NCI-H82 treated with DMSO at 0.1 percent for 48 hours (cell line): Measurements from ENCODE around the gene SLAMF9.
"Not testable (repeated sequence)": the region's sequence is repeated elsewhere in the genome, so short reads cannot be mapped to it uniquely, and the experiment has no call there.

Source experiments
- DNase-seq: peaks from one replicate; lab custom pipeline; 2025; ENCODE audit not compliant: unreplicated experiment; lab: John Stamatoyannopoulos, UW

Gene SLAMF9

DNA sequence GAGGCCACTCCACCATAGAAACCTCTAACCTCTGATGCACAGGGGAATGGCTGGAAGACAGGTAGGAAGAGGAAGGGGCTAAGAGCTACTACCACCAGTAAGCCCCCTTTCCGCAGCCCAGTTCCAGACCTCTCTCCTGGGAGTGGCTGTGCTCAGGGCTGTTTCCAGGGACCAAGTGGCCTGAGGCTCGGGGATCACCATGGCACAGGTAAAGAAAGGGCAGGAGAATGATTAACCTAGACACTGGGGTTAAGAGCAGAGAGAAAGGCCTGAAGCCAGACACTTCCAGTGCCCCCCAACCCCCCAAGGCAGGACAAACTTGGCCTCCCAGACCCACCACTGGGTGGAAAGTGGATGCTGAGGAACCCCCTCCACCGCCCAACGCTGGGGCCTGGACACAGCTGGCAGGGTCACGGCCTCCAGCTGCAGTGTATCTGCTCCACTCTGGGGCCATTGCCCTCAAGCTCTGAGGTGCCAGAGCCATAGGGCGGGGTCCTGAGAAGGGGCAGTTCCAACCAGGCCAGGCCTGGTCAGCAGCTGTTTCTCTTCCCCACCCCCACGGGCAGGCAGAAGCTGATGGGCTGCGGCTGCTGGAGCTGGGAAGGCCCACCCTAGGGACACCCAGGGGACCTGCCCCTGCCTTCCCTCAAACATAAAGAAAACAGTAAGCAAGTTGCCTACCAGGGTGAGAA, 31.4 kb downstream of the SLAMF9 start:
- no peak for DNase-seq

DNA sequence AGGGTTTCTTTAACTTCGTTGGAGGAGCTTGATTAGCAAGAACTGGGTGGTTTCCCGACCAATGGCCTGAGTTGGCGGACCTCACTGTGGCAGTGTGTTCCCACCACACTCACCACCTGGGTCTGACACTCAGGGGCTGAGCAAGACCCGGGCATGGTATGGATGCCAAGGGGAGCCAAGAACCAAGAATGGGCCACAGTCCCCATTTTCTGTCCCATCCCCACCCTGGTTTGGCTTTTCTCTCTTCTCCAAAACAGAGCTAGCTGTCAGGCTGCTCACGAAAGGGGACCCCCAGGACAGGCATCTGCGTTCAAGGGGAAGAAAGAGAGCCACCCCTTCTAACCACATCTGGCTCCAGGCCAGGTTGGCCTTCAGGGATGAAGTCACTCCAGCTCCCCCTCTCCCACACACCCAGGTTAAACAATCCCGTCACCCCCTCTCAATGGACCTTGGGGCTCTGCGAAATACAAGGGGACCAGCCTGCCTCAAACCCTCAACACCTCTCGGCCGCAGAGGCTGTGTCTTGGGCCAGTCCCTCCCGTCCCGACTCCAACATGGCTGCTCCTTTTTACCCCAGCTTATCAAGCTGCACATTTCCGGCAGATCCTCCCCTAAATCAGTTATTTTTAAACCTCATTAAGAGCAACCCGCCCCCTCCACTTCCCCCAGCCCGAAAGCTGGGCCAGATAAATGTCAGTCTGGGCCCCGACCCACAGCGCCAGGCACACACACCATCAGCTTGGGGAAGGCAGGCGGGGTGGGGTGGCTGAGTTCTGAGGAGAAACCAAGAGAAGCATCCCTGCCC, 32.1 kb downstream of the SLAMF9 start:
- DNase-seq: no peak

DNA sequence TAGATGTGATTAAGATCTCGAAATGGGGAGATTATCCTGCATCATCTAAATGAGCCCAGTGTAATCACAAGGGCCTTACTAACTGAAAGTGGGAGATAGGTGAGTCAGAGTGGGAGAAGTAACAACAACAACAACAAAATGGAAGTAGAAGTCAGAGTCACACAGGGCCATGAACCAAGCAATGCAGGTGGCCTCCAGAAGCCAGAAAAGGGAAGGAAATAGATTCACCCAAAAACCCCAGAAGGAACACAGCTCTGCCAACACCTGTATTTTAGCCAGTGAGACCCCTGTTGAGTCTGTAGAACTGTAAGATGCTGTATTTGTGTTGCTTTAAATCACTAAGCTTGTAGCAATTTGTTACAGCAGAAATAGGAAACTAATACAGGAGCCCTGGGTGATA, 32.8 kb downstream of the SLAMF9 start:
- DNase-seq: no peak

DNA sequence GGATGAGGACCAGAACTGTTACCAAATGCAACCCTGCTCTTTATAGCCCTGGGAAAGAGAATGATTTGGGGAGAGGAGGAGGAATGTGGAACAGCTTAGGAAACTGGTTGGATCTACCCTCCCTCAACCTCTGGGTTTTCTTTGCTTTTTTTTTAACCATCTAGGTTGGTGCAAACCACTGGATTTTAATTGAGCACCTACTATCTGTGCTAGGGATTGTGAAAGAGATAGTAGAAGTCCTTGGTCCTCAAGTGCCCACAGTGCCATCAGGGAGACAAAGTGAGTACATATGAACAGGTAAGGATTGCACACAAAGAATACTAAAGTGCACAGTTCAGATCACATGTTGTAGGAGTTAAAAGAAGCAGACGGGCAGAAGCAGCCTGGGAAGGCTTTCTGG, 33.4 kb downstream of the SLAMF9 start:
- DNase-seq: no peak

DNA sequence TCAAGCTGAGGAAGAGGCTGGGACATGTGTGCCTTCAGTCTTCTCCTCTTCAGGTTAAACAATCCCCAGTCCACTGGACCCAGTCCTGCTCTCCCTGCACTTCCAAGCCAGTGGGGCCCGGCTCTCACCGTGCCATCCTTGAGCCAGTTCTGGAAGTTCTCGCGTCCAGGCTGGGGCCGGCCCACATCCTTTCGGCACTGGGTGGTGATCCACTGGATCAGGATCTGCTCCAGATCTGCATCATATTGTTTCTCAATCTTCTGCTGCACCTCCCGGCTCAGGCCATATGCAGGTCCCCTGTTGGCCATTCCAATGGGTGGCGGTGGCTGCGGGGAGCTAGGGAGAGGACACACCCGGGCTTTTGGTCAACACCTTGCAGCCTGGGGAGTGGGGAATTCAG, 33.8 kb downstream of the SLAMF9 start:
- DNase-seq: no peak

DNA sequence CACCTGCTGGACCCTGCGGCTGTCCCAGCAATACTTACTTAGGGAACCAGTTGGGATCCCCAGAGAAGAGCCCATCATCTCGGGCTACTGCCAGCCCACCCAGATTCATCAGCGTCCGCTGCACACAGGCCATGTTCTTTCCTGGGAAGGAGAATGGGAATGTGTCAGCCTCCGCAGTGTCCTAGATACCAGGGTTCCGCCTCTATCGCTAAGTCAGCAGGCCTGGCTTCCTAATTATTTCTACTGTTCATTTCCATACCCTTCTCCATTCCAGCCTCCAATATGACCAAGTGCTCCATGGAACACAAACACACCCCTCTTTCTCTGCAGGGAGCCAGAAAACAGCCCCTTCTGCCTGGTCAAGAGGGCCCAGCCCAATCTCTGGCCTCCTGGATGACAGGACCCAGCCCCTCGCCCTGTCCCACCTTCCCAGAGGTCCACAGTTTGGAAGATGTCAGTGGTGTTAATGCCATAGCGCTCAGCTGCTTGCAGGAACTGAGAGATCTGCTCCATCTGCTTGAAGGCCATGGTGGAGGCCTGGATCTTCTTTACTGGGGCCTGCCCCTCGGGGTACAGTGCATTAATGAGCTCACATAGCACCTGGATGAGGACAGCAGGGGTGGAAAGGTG, 34.7 kb downstream of the SLAMF9 start:
- DNase-seq: no peak

DNA sequence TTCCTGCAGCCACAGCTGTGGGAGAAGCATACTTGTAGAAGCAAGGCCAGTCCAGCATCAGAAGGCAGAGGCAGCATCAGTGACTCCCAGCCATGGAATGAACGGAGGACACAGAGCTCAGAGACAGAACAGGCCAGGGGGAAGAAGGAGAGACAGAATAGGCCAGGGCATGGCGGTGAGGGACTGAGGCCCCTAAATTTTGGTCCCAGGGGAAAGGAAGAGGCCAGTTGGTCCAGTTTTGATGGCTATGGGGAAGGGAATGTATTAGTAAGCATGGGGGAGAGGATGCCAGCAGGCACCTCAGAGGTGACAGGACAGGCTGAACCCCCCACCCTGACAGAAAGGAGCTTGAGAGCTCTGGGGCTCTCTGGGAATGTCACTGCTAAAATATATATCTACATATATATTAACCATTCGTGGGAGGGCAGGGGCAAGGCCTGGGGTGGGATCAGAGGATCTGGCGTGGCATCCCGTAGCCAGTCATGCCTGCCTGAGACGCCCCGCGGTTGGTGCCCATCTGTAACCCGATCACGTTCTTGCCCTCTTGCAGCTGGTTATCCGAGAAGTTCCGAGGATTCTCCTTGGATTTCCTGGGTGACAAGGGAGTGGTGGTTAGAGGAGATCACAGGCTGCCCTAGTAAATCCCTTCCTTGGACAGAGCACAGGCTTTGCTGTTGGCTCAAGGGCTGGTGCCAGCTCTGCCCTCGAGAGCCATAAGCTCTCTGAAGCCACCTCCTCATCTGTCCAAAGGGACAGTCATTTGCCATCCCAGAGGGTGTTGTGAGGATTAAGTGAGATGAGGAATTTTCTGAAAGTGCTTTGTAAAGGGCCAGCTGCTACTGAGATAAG, 35.5 kb downstream of the SLAMF9 start:
- DNase-seq: no peak

DNA sequence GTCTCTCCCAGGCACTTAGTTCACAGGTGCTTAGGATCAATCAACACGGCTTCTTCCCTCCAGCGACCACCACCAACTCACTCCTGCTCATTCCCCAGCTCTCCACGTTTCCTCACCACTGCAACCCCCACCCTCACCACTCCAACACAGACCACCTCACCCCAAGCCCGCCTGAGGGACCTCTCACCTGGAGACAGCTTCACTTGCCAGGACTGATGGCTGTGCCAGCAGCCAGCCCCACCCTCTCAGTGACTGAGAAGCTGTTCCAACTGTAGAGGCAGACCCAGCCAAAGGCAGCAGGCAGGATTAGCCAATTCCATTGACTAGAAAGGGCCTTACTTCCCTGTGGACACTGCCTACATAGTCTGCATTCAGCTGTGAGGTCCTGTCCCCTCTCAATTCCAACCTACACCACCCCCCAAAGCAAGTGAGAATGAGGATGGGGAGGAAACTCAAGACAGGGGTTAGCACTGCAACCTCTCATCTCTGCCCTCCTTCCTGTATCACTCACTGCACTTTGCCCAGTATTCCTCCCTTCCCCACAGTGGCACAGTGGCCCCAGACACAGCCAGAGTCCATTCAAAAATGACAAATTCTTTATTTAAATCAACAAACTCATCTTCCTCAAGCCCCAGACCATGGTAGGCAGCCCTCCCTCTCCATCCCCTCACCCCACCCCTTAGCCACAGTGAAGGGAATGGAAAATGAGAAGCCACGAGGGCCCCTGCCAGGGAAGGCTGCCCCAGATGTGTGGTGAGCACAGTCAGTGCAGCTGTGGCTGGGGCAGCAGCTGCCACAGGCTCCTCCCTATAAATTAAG, 36.3 kb downstream of the SLAMF9 start:
- no peak for DNase-seq

DNA sequence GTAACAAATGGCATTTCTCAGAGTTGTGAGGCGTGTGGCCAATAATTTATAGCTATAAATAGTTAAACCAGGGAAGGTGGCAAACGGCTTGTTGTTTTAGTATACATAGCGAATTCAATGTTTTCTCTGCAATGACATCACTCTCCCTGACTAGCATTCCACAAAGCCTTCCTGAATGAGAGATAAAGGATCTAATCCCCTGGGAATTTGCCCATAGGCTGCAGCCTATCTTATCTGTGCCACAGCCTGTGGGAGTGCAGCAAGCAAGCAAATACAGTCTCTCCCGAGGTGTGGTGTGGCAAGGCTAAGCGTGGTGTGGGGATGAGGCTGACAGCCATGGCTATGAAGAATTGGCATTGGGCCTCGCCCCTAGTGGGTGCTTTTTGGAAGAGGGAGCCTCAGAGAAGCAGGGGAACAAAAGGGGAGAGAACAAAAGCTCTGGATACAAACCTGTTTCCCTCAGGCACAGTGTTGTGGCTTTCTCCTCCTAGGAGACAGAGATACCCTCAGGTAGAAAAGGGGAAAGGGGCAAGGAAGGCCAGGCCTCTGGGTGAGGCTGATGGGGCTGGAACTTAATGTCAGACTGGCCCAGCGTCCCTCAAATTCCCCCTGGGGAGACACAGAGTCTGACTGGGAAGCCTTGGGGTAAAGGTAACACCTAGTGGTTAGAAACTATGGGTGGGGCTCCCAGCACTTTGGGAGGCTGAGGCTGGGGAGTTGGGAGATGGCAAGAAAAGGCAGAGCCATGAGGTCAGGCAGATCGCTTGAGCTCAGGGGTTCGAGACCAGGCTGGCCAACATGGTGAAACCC, 37.6 kb downstream of the SLAMF9 start:
- DNase-seq: peak; percentile 18

DNA sequence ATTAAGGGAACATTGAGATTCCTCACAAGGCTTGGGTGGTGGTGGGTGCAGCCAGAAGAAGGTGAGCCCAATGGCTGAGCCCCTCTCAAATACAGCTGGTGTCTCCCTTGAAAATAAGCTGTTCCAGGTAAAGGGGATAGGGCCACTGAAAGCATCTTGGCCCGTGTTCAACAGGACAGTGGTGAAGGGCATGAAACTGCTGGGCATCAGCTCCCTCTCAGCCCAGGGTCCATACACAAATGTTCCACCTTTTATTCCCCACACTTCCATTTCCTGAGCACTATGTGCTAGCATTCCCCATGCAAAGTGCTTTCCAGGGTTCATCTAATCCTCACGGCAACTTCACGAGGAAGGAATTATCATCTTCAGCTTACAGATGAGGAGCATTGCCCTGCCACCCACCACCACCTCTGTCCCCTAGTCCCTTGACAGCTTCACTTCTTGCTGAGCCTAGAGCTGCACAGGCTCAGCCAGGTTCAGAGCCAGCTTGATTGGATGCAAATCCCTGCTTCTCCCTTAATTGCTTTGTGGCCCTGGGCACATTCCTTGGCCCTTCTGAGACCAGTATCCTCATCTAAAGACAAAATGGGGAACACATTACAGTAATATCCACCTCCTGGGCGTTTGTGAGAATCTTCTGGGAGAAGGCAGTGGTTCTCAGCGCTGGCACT, 38.3 kb downstream of the SLAMF9 start:
- DNase-seq: no peak

DNA sequence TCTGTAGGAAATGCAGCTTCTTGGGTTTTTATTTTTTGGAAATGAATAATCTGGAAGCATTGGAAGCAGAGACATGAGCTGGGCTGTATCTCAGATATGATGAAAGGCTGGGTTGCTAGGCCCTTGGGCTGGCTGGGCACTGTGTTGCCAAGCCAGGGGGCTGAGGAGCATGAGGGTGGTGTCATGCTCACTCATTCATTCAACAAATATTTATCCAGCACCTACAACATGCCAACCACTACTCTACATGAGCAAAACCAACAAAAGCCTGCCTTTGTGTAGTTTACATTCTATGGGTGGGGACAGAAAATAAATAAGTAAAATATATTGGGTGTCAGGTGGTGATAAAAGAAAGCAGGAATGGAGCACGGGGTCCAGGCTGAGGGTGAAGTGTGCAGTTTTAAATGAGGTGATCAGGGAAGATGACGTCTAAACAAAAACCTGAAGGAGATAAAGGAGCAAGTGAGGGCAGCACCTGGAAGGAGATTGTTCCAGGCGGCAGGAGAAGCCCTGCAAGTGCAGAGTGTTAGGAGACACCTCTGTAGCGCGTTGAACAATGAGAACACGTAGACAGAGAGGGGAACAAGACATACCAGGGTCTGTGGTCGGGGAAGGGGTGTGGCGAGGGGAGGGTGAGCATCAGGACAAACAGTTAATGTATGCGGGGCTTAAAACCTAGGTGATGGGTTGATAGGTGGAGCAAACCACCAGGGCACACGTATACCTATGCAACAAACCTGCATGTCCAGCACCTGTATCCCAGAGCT, 39.6 kb downstream of the SLAMF9 start:
- no peak for DNase-seq

DNA sequence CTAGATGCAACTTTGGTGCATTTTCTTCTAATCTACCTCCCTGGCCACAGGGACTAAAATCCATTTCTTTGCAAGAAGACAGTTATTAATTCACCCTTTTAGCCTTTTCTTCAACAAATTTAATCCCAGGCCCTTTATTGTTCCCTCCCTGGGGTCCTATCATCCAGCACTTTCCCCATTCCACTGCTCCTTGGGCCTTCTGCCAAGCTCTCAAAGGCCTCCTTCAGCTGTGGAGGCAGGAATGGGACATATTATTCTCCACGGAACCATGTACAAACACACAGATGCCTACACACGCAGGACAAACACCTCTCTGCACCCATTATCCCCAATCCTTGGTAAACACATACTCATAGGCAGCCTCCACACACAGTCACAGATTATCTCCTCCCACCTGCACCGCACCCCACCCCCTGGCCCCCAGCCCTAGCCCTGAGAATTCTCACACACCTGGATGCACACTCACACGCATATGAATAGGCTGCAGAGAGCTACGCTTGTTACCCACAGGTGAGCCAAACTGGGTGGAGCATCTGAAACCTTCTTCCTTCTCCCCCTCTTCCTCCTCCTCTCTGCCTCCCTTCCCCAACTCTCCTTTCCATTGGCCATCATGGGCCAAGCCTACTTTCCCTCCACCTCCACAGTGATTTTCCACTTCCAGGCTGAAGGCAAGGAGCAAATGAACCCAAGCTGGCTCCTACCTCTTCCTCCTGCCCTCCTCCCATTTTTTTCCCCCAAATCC, 40.4 kb downstream of the SLAMF9 start:
- no peak for DNase-seq

DNA sequence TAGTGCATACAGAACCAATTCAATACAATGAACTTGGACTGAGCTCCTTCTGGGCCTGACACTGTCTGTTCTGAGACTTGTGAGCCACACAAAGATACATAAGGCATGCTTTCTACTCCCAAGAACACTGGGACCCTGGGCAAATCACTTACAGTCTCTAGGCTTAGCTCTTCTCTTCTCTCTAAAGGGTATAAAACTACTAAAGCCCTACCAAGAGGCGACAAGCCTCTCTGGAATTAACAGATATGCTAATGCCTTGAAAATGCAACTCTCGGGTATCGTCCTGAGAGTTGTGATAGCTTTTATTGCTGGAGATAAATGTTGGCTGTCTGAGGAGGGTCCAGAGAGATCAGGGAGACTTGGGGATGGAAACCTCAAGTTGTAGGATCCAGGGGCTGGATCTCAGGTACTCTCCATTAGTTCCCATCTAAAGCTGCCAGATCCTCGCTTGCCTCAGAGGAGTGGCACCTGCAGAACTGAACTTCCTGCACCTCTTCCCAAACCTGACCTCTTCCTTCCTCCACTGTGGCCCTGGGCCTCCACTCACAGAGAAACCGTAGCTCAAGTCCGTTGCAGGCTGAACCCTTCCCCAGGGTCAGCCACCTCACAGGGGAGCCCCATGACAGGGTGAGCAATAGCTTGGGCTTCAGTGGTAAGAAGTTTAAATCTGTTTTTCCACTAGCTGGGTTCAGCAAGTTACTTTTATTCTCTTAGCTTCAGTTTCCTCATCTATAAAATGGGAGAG, 42.5 kb downstream of the SLAMF9 start:
- DNase-seq: no peak

DNA sequence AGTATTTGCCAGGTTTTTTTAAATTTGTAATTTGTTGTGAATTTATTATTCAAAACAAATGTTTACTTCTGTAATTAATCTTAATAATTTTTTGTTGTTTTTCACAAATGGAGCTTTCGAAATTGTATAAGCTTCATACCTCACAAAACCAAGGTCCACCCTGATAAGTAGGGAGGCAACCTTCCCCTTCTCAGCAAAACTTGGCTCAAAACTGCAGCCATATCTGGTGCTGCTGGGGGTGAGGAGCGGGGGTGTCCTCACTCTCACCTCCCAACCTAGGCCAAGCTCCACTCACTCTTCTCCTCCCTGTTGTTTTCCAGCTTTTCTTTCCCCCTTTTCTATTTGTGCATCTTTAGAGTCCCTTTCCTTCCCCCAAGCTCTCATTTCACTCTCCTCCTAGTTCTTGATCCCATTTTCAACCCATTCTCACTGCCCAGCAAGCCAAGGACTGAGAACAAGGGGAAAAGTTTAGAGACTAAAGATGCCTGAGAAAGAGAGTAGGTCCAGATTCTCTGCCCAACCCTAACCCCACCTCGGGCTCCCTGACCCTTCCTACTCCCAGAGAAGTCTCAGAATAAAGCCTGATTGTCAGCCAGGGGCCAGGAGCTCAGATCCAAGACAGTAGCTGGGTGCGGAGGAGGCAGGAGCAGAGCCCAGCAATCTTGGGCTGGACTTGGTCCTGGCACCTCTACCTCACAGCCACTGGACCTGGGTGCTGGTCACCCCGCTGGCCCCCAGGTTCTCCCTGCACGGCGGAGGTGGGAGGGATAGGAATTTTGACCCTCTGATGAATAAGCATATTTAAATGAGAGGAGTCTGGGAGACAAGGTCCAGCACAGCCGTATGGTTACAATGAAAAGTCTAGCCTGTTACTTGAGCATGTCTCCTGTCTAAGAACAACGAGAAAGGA, 45.8 kb downstream of the SLAMF9 start:
- DNase-seq: no peak

DNA sequence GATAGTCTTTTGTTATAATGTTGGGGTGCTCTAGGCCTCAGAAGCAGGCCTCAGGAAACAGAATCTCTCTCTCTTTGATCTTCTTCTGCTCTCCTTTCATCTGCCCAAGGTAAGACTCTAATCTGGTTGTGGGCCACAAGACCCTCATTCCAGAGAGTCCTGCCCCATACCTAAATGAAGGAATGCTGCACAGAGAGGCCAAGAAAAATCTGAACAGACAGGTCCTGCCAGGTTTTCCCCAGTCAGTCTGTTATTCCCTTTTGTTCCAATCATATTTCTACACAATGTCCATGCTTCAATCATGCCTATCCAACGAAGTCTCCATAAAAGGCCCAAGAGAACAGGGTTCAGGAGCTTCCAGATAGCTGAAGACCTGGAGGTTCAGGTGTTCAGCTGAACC, 47.1 kb downstream of the SLAMF9 start:
- no peak for DNase-seq

DNA sequence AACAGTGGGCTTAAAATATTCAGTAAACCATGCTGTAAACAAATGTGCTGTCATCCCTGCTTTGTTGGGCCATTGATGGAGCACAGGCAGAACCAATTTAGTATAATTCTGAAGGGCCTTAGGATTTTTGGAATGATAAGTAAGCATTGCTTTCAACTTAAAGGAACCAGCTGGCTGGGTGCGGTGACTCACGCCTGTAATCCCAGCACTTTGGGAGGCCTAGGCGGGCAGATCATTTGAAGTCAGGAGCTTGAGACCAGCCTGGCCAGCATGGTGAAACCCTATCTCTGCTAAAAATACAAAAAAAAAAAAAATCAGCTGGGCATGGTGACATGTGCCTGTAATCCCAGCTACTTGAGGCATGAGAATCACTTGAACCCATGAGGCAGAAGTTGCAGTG, 50.0 kb downstream of the SLAMF9 start:
- not testable (repeated sequence) for DNase-seq
